Germinal center (tissue), 1 donor: ENCODE results near the gene CEP85.

Experiments used
- DNase-seq: peaks from one replicate; pipeline ENCODE4 v3.0.0; 2012; ENCODE audit warnings: mixed read lengths, low spot score

CEP85 gene

GRCh38 chr1:26233903-26234643 lies at the start of gene CEP85:
CEP85 (plus strand) TSS chr1:26234200; CDS start chr1:26239784, 5,584 bp downstream.
- DNase-seq = peak; percentile 100

- DNase-seq = no peak
Measured at GRCh38 chr1:26184883-26185282, 49.1 kb upstream of the CEP85 start.

- no peak for DNase-seq
Measured at GRCh38 chr1:26187882-26188281, 46.1 kb upstream of the CEP85 start.

GRCh38 chr1:26188477-26188876 lies 45.5 kb upstream of the CEP85 start:
- no peak for DNase-seq

- no peak for DNase-seq
Measured at GRCh38 chr1:26189331-26189730, 44.7 kb upstream of the CEP85 start.

GRCh38 chr1:26189751-26190275 lies 44.2 kb upstream of the CEP85 start:
- DNase-seq = no peak

GRCh38 chr1:26190373-26190987 lies 43.5 kb upstream of the CEP85 start, which contains the start of gene CATSPER4:
CATSPER4 (plus strand) TSS chr1:26190602; CDS start chr1:26190628, 26 bp downstream.
- DNase-seq = no peak

GRCh38 chr1:26191739-26192138 lies 42.3 kb upstream of the CEP85 start:
- DNase-seq = no peak

- DNase-seq = no peak
Measured at GRCh38 chr1:26195805-26196204, 38.2 kb upstream of the CEP85 start.

- no peak for DNase-seq
Measured at GRCh38 chr1:26197301-26197700, 36.7 kb upstream of the CEP85 start.

GRCh38 chr1:26197813-26198212 lies 36.2 kb upstream of the CEP85 start:
- no peak for DNase-seq

- no peak for DNase-seq
Measured at GRCh38 chr1:26200413-26200812, 33.6 kb upstream of the CEP85 start.

- DNase-seq = no peak
Measured at GRCh38 chr1:26203642-26204318, 30.2 kb upstream of the CEP85 start.

- no peak for DNase-seq
Measured at GRCh38 chr1:26210147-26210870, 23.7 kb upstream of the CEP85 start.

- no peak for DNase-seq
Measured at GRCh38 chr1:26212726-26213125, 21.3 kb upstream of the CEP85 start.

GRCh38 chr1:26213335-26213905 lies 20.6 kb upstream of the CEP85 start:
- no peak for DNase-seq

- no peak for DNase-seq
Measured at GRCh38 chr1:26215246-26215645, 18.8 kb upstream of the CEP85 start.

GRCh38 chr1:26218906-26219494 lies 15.0 kb upstream of the CEP85 start:
- no peak for DNase-seq

GRCh38 chr1:26220199-26220912 lies 13.6 kb upstream of the CEP85 start:
- no peak for DNase-seq

GRCh38 chr1:26221094-26221493 lies 12.9 kb upstream of the CEP85 start:
- DNase-seq = no peak

- no peak for DNase-seq
Measured at GRCh38 chr1:26224606-26225005, 9.4 kb upstream of the CEP85 start.
